ENCODE data around the gene UEVLD.

DNA sequence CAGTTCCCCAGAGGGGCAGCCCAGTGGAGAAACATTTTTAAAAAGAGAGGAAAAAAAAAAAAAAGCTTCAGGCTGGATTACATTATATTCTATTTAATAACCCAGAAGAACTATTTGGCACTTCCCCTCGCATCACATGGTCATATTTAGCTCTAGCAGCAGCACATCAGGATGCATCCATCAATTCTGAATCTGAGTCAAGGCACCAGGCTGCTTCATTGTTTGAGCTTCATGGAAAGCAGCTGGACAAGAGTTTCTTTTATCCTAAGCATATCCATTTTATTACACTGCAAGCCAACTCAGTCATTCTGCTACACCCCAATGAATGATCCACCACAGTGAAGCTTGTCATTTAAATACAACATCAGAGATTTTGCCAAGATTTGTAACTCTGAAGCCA, 35.6 kb upstream of the UEVLD start:
- TF ChIP-seq, protein P1, sequence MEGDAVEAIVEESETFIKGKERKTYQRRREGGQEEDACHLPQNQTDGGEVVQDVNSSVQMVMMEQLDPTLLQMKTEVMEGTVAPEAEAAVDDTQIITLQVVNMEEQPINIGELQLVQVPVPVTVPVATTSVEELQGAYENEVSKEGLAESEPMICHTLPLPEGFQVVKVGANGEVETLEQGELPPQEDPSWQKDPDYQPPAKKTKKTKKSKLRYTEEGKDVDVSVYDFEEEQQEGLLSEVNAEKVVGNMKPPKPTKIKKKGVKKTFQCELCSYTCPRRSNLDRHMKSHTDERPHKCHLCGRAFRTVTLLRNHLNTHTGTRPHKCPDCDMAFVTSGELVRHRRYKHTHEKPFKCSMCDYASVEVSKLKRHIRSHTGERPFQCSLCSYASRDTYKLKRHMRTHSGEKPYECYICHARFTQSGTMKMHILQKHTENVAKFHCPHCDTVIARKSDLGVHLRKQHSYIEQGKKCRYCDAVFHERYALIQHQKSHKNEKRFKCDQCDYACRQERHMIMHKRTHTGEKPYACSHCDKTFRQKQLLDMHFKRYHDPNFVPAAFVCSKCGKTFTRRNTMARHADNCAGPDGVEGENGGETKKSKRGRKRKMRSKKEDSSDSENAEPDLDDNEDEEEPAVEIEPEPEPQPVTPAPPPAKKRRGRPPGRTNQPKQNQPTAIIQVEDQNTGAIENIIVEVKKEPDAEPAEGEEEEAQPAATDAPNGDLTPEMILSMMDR (IDR thresholded peaks at IDR 0.05), result no peak
- no peak for TF ChIP-seq POLR2A (IDR thresholded peaks at IDR 0.05)

Measured in Peyer's patch (tissue), 4 donors.